Measurements from ENCODE around the gene PDLIM5.
"Not testable (repeated sequence)": the region's sequence is repeated elsewhere in the genome, so short reads cannot be mapped to it uniquely, and the experiment has no call there.

The PDLIM5 gene

DNA sequence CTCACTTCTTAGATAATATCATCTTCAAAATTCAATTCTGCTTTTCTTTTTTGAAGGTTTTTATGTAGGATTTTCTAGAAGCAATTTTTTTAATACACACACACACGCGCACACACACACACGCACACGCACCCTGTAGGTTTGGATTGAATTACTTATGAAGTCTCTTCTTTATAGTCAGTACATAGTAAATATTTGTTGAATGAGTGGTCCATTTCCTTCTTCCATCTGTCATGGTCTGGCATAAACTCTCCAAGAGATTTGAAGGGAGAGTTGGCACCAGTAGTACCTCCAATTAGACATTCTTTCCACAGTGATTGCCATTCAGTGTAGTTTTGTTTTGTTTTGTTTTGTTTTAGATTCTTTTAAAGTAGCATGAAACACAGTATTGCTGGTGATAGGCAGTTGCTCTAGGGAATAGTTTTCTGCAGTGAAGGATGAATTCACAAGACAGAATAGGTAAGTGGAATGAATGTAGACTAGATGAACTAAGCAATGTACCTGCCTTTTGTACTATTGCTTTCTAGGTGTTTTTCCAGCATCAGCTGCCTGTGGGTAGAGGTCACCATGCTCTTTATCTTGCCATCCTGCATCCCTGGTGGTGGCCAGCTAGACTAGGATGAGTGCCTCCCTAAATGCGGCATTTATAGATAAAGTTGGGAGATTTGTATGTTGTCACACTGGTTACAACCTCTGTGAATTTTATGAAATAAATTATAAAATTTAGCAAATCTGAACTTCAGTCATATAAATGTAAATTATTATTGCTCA is 20.5 kb downstream of the PDLIM5 start:
- Mint-ChIP-seq H3K9me3 (peaks cover 35% of the 10 kb centered on the region), H3K27me3 (ENCODE audit: low read depth, poor library complexity) (no peaks in the 10 kb centered on the region), H3K4me3 (no peak overlapping the region), H3K27ac (no peak overlapping the region), H3K36me3 (ENCODE audit: low read depth) (peaks cover 56% of the 10 kb centered on the region), H3K4me1 (peaks cover 5% of the 10 kb centered on the region)
- TF ChIP-seq, protein P1, sequence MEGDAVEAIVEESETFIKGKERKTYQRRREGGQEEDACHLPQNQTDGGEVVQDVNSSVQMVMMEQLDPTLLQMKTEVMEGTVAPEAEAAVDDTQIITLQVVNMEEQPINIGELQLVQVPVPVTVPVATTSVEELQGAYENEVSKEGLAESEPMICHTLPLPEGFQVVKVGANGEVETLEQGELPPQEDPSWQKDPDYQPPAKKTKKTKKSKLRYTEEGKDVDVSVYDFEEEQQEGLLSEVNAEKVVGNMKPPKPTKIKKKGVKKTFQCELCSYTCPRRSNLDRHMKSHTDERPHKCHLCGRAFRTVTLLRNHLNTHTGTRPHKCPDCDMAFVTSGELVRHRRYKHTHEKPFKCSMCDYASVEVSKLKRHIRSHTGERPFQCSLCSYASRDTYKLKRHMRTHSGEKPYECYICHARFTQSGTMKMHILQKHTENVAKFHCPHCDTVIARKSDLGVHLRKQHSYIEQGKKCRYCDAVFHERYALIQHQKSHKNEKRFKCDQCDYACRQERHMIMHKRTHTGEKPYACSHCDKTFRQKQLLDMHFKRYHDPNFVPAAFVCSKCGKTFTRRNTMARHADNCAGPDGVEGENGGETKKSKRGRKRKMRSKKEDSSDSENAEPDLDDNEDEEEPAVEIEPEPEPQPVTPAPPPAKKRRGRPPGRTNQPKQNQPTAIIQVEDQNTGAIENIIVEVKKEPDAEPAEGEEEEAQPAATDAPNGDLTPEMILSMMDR (IDR thresholded peaks at IDR 0.05), result no peak
- no peak for DNase-seq

DNA sequence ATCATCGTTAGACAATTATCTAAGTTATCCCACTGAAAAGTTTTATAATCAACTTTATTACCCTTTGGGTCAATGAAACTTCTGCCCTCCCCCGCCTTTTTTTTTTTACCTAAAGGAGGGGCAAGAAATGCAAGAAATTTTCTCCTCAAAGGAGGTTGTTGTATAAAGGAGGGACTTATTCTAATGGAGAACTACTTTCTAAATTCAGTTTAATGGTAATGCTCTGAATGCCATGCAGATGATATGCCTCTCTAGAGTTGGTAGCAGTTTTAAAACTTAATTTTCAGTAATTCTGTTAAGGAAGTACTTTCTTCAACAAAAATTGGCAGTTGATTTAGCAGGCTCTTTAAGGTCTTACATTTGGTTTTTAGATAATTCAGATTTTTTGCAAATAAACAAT is 23.3 kb downstream of the PDLIM5 start:
- Mint-ChIP-seq H3K27me3 (ENCODE audit: low read depth, poor library complexity) (no peaks in the 10 kb centered on the region), H3K36me3 (ENCODE audit: low read depth) (peaks cover 34% of the 10 kb centered on the region), H3K9me3 (peaks cover 15% of the 10 kb centered on the region), H3K4me3 (no peak overlapping the region), H3K4me1 (peaks cover 24% of the 10 kb centered on the region), H3K27ac (no peak overlapping the region)
- DNase-seq, result no peak
- TF ChIP-seq, protein P1 (IDR thresholded peaks at IDR 0.05), result no peak

DNA sequence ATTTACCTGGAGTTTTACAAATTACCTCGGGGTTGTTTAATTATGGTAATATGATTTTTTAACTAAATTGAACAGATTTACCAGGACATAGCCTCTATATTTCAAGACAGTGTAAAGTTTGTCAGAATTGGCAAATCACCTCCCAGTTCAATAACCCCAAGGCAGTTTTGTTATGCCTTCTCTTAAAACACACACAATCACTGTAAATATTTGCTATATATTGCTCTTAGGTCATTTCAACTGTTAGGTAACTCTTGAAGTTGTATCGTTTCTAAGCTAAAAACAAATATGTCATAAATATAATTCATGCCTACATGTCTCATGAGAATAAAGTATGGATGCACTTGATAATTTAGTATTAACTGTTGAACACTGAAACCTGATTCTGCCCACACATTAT is 24.1 kb downstream of the PDLIM5 start:
- peaks cover 26% of the 10 kb centered on the region for H3K36me3 Mint-ChIP-seq (ENCODE audit: low read depth)
- TF ChIP-seq, protein P1 (IDR thresholded peaks at IDR 0.05), result no peak
- no peak overlapping the region for H3K27ac Mint-ChIP-seq
- H3K4me3 Mint-ChIP-seq, result no peak overlapping the region
- peaks cover 31% of the 10 kb centered on the region for H3K4me1 Mint-ChIP-seq
- no peaks in the 10 kb centered on the region for H3K27me3 Mint-ChIP-seq (ENCODE audit: low read depth, poor library complexity)
- peaks cover 7% of the 10 kb centered on the region for H3K9me3 Mint-ChIP-seq
- DNase-seq, result no peak

DNA sequence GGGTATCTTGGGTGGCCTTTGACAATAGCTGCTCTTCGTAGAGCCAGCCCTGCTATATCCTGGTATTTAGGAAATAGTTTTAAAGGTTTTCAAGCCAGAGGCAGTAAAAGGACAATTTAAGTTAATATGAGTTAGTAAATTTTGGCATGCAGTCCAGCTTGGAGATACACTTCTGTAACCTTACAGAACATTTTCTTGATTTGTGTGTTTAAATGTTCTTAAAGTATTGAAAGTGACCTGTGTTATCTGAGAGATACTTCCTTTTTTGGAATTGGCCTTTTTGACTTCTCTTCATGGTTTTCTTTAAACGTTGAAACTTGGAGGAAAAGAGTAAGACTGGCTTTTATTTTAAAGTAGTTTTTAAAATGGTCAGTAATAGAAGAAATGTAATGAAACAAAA is 25.5 kb downstream of the PDLIM5 start:
- H3K27ac Mint-ChIP-seq, result no peak overlapping the region
- H3K4me1 Mint-ChIP-seq, result peaks cover 32% of the 10 kb centered on the region
- no peak overlapping the region for H3K4me3 Mint-ChIP-seq
- H3K36me3 Mint-ChIP-seq (ENCODE audit: low read depth), result peaks cover 19% of the 10 kb centered on the region
- TF ChIP-seq, protein P1 (IDR thresholded peaks at IDR 0.05), result no peak
- H3K9me3 Mint-ChIP-seq, result peaks cover 5% of the 10 kb centered on the region
- DNase-seq, result no peak
- H3K27me3 Mint-ChIP-seq (ENCODE audit: low read depth, poor library complexity), result no peaks in the 10 kb centered on the region

DNA sequence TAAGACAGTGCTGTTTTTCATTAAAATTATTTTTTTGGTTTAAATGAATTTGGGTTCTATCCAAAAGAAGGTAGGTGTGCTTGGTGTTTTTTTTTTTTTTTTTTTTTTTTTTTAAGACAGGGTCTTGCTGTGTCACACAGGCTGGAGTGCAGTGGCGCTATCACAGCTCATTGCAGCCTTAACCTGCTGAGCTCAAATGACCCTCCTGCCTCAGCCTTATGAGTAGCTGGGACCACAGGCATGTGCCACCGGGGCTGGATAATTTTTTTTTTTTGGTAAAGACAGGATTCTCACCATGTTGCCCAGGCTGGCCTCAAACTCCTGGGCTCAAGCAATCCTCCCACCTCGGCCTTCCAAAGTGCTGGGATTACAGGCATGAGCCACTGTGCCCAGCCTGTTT is 27.1 kb downstream of the PDLIM5 start:
- H3K4me1 Mint-ChIP-seq, result peaks cover 30% of the 10 kb centered on the region
- not testable (repeated sequence) for H3K4me3 Mint-ChIP-seq; H3K27ac Mint-ChIP-seq; H3K9me3 Mint-ChIP-seq; H3K27me3 Mint-ChIP-seq (ENCODE audit: low read depth, poor library complexity); DNase-seq; H3K36me3 Mint-ChIP-seq (ENCODE audit: low read depth)

DNA sequence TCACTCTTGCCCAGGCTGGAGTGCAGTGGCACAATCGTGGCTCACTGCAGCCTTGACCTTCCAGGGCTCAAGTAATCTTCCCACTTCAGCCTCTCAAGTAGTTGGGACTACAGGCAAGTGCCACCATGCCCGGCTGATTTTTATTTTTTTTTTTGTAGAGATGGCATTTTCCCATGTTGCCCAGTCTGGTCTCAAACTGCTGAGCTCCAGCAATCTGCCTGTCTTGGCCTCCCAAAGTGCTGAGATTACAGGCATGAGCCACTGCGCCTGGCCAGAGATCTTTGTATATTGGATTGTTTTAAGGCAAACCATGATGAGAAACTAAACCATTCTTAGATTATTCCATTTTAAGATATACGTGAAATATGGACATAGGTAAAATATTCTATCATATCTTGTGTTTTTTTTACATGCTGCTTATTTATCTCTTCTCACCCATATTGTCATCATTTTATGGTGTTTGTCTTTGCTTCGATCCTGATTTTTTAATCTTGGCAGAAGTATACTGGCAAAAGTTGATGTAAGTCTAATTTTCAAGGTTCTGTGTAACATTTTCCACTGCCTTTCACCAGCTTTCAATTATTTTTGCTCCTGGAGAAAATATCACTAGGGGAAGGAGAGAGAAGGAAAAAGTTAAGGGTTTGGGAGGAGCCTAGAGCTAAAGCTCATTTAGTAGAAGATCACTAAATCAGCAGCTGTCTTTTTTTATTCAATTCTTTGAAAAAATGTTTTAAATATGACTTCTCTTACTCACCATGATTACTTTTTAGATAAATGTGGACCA is 27.8 kb downstream of the PDLIM5 start:
- Mint-ChIP-seq H3K27me3 (ENCODE audit: low read depth, poor library complexity) (no peaks in the 10 kb centered on the region), H3K36me3 (ENCODE audit: low read depth) (peaks cover 12% of the 10 kb centered on the region), H3K4me1 (peaks cover 33% of the 10 kb centered on the region), H3K9me3 (no peaks in the 10 kb centered on the region), H3K27ac (no peak overlapping the region), H3K4me3 (no peak overlapping the region)
- no peak for DNase-seq
- TF ChIP-seq, protein P1 (IDR thresholded peaks at IDR 0.05), result no peak

Data from nephron progenitor cell (in vitro differentiated cells).